Panc1 (cell line): ENCODE results near the gene ZNF284.

Experiments used
- POLR2AphosphoS5 ChIP-seq: IDR thresholded peaks from 2 replicates; pipeline ENCODE4 v1.6.1; 2012; ENCODE audit warnings: mild to moderate bottlenecking, low read depth, low read length, moderate library complexity
- TF ChIP-seq, protein P1 (sequence below): fragments of 450-650 bp; IDR thresholded peaks from 2 replicates; pipeline ENCODE4 v1.5.1; 2017; ENCODE audit warnings: mild to moderate bottlenecking

DNA sequence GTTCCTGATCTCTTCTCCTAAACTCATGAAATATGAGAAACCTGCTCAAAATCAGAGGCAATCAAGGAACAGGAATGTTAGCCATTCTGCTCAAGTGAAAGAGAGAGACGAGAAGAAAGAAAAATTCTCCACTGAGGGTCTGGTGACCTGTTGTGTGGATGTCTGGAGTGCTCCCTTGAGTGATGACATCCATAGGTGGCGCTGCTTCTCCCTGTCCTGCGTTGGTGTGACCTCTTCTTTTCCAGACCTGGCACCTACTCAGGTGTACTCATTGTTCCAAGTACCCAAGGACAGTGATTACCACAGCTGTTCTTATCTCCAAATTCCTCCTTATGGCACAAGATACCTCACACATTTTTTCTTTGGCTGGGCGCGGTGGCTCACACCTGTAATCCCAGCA lies 16.1 kb upstream of the ZNF284 start:
- TF ChIP-seq, protein P1, sequence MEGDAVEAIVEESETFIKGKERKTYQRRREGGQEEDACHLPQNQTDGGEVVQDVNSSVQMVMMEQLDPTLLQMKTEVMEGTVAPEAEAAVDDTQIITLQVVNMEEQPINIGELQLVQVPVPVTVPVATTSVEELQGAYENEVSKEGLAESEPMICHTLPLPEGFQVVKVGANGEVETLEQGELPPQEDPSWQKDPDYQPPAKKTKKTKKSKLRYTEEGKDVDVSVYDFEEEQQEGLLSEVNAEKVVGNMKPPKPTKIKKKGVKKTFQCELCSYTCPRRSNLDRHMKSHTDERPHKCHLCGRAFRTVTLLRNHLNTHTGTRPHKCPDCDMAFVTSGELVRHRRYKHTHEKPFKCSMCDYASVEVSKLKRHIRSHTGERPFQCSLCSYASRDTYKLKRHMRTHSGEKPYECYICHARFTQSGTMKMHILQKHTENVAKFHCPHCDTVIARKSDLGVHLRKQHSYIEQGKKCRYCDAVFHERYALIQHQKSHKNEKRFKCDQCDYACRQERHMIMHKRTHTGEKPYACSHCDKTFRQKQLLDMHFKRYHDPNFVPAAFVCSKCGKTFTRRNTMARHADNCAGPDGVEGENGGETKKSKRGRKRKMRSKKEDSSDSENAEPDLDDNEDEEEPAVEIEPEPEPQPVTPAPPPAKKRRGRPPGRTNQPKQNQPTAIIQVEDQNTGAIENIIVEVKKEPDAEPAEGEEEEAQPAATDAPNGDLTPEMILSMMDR = no peak
- TF ChIP-seq POLR2AphosphoS5 = no peak
